Colonic mucosa (tissue), 4 donors: ENCODE results near the gene TSSK6. TPM values are rescaled to one million over a fixed set of nuclear protein-coding genes. Genes with fewer than 3 reads are reported as not detected.

Source experiments
- DNase-seq: peaks from one replicate; pipeline ENCODE4 v3.0.0-alpha.2; 2020
- H3K27ac ChIP-seq: fragments of 200-600 bp; one replicate; pipeline ENCODE4 v1.8.0; 2021
- H3K27me3 ChIP-seq: fragments of 200-600 bp; one replicate; pipeline ENCODE4 v1.8.0; 2021
- H3K36me3 ChIP-seq: fragments of 200-600 bp; one replicate; pipeline ENCODE4 v1.8.0; 2021
- H3K4me1 ChIP-seq: fragments of 200-600 bp; one replicate; pipeline ENCODE4 v1.8.0; 2021; ENCODE audit warnings: mild to moderate bottlenecking
- H3K4me3 ChIP-seq: fragments of 200-600 bp; one replicate; pipeline ENCODE4 v1.8.0; 2021
- H3K9ac ChIP-seq, 2 donors: one replicate each; pipeline ENCODE4 v1.7.0; 2013; ENCODE audit warnings: control low read depth in 2 of 2, low read depth in 2 of 2, low read length in 2 of 2
- H3K9me3 ChIP-seq: fragments of 200-600 bp; one replicate; pipeline ENCODE4 v1.8.0; 2021
- CTCF ChIP-seq: fragments of 200-600 bp; IDR thresholded peaks from one replicate; pipeline ENCODE4 v1.8.0; 2022; ENCODE audit warnings: antibody characterized with exemption, mild to moderate bottlenecking
- intact Hi-C: fragments of 100-400 bp; cut with DNase I; formaldehyde crosslinking; loops from one replicate; pipeline ENCODE4 v1.14.1; 2022
- total RNA-seq, 2 donors: library from RNA; stranded (reverse); fragmentation: NEBNext Ultra II Directional in 1 of 2; extraction: Animal tissue kit (Norgen Biotek cat#: 25700) in 1 of 2; gene quantifications; one replicate each; pipeline ENCODE4 v1.2.1, GENCODE V29; 2021
- donor health status: healthy.
- donor health status: DM: no; HTN: no; CAD: no.
- donor health status: DM: no; HTN: no; CAD: no.

The TSSK6 gene
- total RNA-seq, 2 donors from 2014 or later: 2.2 to 3.6 TPM

GRCh38 chr19:19558636-19559035 is 43.3 kb upstream of the TSSK6 start:
- Histone ChIP-seq H3K9me3 (no peaks in the 10 kb centered on the region), H3K9ac (no peak overlapping the region), H3K4me3 (no peak overlapping the region), H3K27me3 (no peaks in the 10 kb centered on the region), H3K36me3 (no peaks in the 10 kb centered on the region), H3K27ac (no peak overlapping the region), H3K4me1 (no peaks in the 10 kb centered on the region)
- no peak for DNase-seq
- intact Hi-C loops: no loop called here
- TF ChIP-seq CTCF: no peak

GRCh38 chr19:19558055-19558454 is 42.7 kb upstream of the TSSK6 start:
- Histone ChIP-seq H3K27ac (no peak overlapping the region), H3K27me3 (no peaks in the 10 kb centered on the region), H3K9ac (no peak overlapping the region), H3K36me3 (no peaks in the 10 kb centered on the region), H3K4me1 (no peaks in the 10 kb centered on the region), H3K4me3 (no peak overlapping the region), H3K9me3 (no peaks in the 10 kb centered on the region)
- no peak for DNase-seq
- intact Hi-C loops: no loop called here
- no peak for TF ChIP-seq CTCF

- intact Hi-C loops: no loop called here
Measured at GRCh38 chr19:19554074-19555023, 39.0 kb upstream of the TSSK6 start.

DNA sequence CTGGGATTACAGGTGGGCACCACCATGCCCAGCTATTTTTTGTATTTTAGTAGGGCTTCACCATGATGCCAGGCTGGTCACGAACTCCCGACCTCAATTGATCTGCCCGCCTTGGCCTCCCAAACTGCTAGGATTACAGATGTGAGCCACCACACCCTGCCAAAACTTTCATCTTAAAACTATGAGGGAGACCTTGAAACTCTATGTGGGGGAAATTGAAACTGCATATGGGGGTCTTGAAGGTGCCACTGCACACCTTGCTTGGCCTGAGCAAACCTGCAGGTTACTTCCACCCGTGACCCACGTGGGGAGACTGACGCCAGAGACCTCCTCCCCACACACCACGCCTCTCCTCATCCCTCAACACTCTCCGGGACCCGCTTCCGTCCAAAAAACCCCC is 38.3 kb upstream of the TSSK6 start:
- Histone ChIP-seq H3K9ac (no peak overlapping the region), H3K36me3 (no peaks in the 10 kb centered on the region), H3K4me1 (no peaks in the 10 kb centered on the region), H3K4me3 (no peak overlapping the region), H3K27ac (no peak overlapping the region), H3K27me3 (no peaks in the 10 kb centered on the region), H3K9me3 (no peaks in the 10 kb centered on the region)
- DNase-seq: no peak
- TF ChIP-seq CTCF: no peak
- intact Hi-C loops: no loop called here

More at GRCh38 chr19:19554074-19555023, 39.0 kb upstream of the TSSK6 start:
- H3K9ac ChIP-seq: no peak overlapping the region
- no peaks in the 10 kb centered on the region for H3K36me3 ChIP-seq
- peak; percentile 57 for DNase-seq
- H3K27ac ChIP-seq: no peak overlapping the region
- no peak overlapping the region for H3K4me3 ChIP-seq
- H3K9me3 ChIP-seq: no peaks in the 10 kb centered on the region
- no peaks in the 10 kb centered on the region for H3K27me3 ChIP-seq
- TF ChIP-seq CTCF: peak; percentile 78
- H3K4me1 ChIP-seq: no peaks in the 10 kb centered on the region

DNA sequence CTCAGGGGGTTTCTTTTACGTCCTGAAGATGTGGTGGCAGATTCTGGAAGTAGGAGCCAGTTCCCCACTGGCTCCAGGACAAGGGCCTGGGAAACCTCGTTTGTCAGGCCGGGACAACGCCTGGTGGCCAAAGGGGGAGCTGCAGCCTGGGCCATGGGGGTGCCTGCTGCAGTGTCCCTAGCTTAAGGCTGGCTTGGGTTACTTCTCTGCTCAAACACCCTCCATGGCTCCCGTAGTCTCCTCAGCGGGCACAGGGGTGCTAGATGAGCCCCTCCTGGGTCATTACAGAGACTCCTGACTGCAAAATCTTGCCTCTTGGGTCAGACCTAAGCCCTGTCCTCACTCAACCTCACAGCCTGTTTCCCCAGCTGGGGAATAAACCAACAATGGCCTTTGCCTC is 37.5 kb upstream of the TSSK6 start:
- no peaks in the 10 kb centered on the region for H3K4me1 ChIP-seq
- no peak overlapping the region for H3K9ac ChIP-seq
- peaks cover 3% of the 10 kb centered on the region for H3K27me3 ChIP-seq
- DNase-seq: no peak
- no peaks in the 10 kb centered on the region for H3K9me3 ChIP-seq
- TF ChIP-seq CTCF: peak; percentile 63
- intact Hi-C loops: no loop called here
- no peak overlapping the region for H3K27ac ChIP-seq
- H3K4me3 ChIP-seq: no peak overlapping the region
- H3K36me3 ChIP-seq: no peaks in the 10 kb centered on the region
